ENCODE data around the gene CMBL. TPM values are rescaled to one million over a fixed set of nuclear protein-coding genes. Genes with fewer than 3 reads are reported as not detected.
A peak's percentile ranks its signal among the peaks of the same experiment; 100 is the strongest.

CMBL gene
- total and polyA plus RNA-seq, 2 donors (not counting 1 experiment from before 2014, with no cell fraction given): not detected

- Histone ChIP-seq H3K4me1 (ENCODE audit: control insufficient read depth in 2 of 2, insufficient read depth in 2 of 2, low read length in 2 of 2) (peaks cover 24 to 27% of the 10 kb centered on the region in 2 donors), H3K9ac (ENCODE audit: low read length) (peak overlapping the region; percentile 75), H3K4me3 (ENCODE audit: control extremely low read depth in 1 of 5, extremely low read depth in 1 of 5, insufficient read depth in 1 of 5, low read depth in 2 of 5, low read length in 4 of 5) (peak overlapping the region; percentile 64 to 96 (median 82)), H3K4me2 (replicated peaks; ENCODE audit: low read depth, low read length, poor library complexity, severe bottlenecking) (peak overlapping the region; percentile 83), H3K27me3 (replicated peaks in 1 of 4; ENCODE audit: control extremely low read depth in 1 of 4, control insufficient read depth in 3 of 4, insufficient read depth in 4 of 4, low read length in 3 of 4) (no peaks in the 10 kb centered on the region), H3K36me3 (replicated peaks in 1 of 2; ENCODE audit: control extremely low read depth in 1 of 2, control insufficient read depth in 1 of 2, extremely low read depth in 1 of 2, insufficient read depth in 2 of 2, low read length in 1 of 2) (no peaks in the 10 kb centered on the region), H4K20me1 (ENCODE audit: control insufficient read depth, insufficient read depth, low read length, poor library complexity, severe bottlenecking) (peaks cover 14% of the 10 kb centered on the region), H3K27ac (ENCODE audit: low read length in 2 of 2) (peak overlapping the region; percentile 97 to 98), H3K9me3 (ENCODE audit: control extremely low read depth in 1 of 3, control insufficient read depth in 2 of 3, insufficient read depth in 1 of 3, low read length in 2 of 3) (no peaks in the 10 kb centered on the region), H2AFZ (ENCODE audit: insufficient read depth, low read depth, low read length, poor library complexity, severe bottlenecking) (peak overlapping the region; percentile 87), H3K79me2 (ENCODE audit: control insufficient read depth, insufficient read depth, low read length) (peaks cover 43% of the 10 kb centered on the region)
- DNase-seq: no peak
- no peaks in the 10 kb centered on the region for H3K27me3 Mint-ChIP-seq
- intact Hi-C loops (cut with micrococcal nuclease): loop anchor here (1.0 to 2.0 kb wide), 4 partner anchors 102 to 409 kb away; partner anchors contain the start of genes CCT5 and DAP
- ATAC-seq (ENCODE audit: low read depth): no peak
- ChIA-PET CTCF (interaction anchor here (1.0 to 2.1 kb wide), 6 partner anchors 9 to 255 kb away, joined by 3 to 9 read pairs (median 4); no protein-coding TSS in a partner anchor), POLR2A (interaction anchor here (0.5 to 1.2 kb wide), 6 partner anchors 17 to 254 kb away, joined by 3 to 17 read pairs (median 4); partner anchors contain the start of genes ANKRD33B, ATPSCKMT and CCT5)
- H3K9me3 Mint-ChIP-seq (ENCODE audit: insufficient read depth): no peaks in the 10 kb centered on the region
- peak overlapping the region; percentile 96 for H3K27ac Mint-ChIP-seq
- WGBS (ENCODE audit: insufficient coverage): 0% methylated on average over 2 of the region's 19 CpGs
- H3K4me3 Mint-ChIP-seq: peak overlapping the region; percentile 94
- TF ChIP-seq CTCF (IDR thresholded peaks at IDR 0.05) (no peak), EZH2 (IDR thresholded peaks at IDR 0.05; ENCODE audit: borderline replicate concordance, insufficient read depth, low read depth, low read length, poor library complexity, severe bottlenecking) (no peak)
- peaks cover 33% of the 10 kb centered on the region for H3K4me1 Mint-ChIP-seq
These were observed 44.9 kb upstream of the CMBL start for GRCh38 chr5:10352430-10353240.

- intact Hi-C loops (cut with micrococcal nuclease): loop anchor here (2.0 kb wide), 1 partner anchor 281 kb away; no protein-coding TSS in a partner anchor
- Histone ChIP-seq H3K79me2 (ENCODE audit: control insufficient read depth, insufficient read depth, low read length) (peaks cover 36% of the 10 kb centered on the region), H3K4me2 (replicated peaks; ENCODE audit: low read depth, low read length, poor library complexity, severe bottlenecking) (no peak overlapping the region), H2AFZ (ENCODE audit: insufficient read depth, low read depth, low read length, poor library complexity, severe bottlenecking) (no peak overlapping the region), H3K4me1 (ENCODE audit: control insufficient read depth in 2 of 2, insufficient read depth in 2 of 2, low read length in 2 of 2) (peaks cover 19 to 27% of the 10 kb centered on the region in 2 donors), H3K27me3 (replicated peaks in 1 of 4; ENCODE audit: control extremely low read depth in 1 of 4, control insufficient read depth in 3 of 4, insufficient read depth in 4 of 4, low read length in 3 of 4) (no peaks in the 10 kb centered on the region), H3K36me3 (replicated peaks in 1 of 2; ENCODE audit: control extremely low read depth in 1 of 2, control insufficient read depth in 1 of 2, extremely low read depth in 1 of 2, insufficient read depth in 2 of 2, low read length in 1 of 2) (no peaks in the 10 kb centered on the region), H4K20me1 (ENCODE audit: control insufficient read depth, insufficient read depth, low read length, poor library complexity, severe bottlenecking) (peaks cover 7% of the 10 kb centered on the region), H3K9ac (ENCODE audit: low read length) (no peak overlapping the region), H3K27ac (ENCODE audit: low read length in 2 of 2) (peak overlapping the region in 1 of 2 donors; percentile 97), H3K4me3 (ENCODE audit: control extremely low read depth in 1 of 5, extremely low read depth in 1 of 5, insufficient read depth in 1 of 5, low read depth in 2 of 5, low read length in 4 of 5) (no peak overlapping the region), H3K9me3 (ENCODE audit: control extremely low read depth in 1 of 3, control insufficient read depth in 2 of 3, insufficient read depth in 1 of 3, low read length in 2 of 3) (no peaks in the 10 kb centered on the region)
- Mint-ChIP-seq H3K9me3 (ENCODE audit: insufficient read depth) (no peaks in the 10 kb centered on the region), H3K27me3 (no peaks in the 10 kb centered on the region), H3K27ac (peak overlapping the region; percentile 72), H3K4me1 (peaks cover 27% of the 10 kb centered on the region), H3K4me3 (peak overlapping the region; percentile 42)
- 96% methylated on average over 5 of the region's 8 CpGs for WGBS (ENCODE audit: insufficient coverage)
- no peak for ATAC-seq (ENCODE audit: low read depth)
- TF ChIP-seq EZH2 (IDR thresholded peaks at IDR 0.05; ENCODE audit: borderline replicate concordance, insufficient read depth, low read depth, low read length, poor library complexity, severe bottlenecking) (no peak), CTCF (IDR thresholded peaks at IDR 0.05) (no peak)
- DNase-seq: no peak
- CTCF ChIA-PET: interaction anchor here (2.1 kb wide), 1 partner anchor 68 kb away, joined by 4 read pairs; no protein-coding TSS in a partner anchor
- POLR2A ChIA-PET: interaction anchor here (0.6 kb wide), 1 partner anchor 42 kb away, joined by 8 read pairs; no protein-coding TSS in a partner anchor
These were observed 44.2 kb upstream of the CMBL start for GRCh38 chr5:10351919-10352318.

Data from B cell (primary cell).